ENCODE data around the gene ATF6B.

The ATF6B gene

GRCh38 chr6:32118782-32119628 is 9.0 kb downstream of the ATF6B start:
- WGBS (ENCODE audit: extremely low coverage, insufficient coverage, insufficient read length): no CpG with 5 or more reads among the region's 17 CpGs
- Histone ChIP-seq H3K9me3 (ENCODE audit: insufficient read depth, low read depth, low read length) (no peaks in the 10 kb centered on the region), H2BK5ac (ENCODE audit: low read depth, low read length, poor library complexity) (no peak overlapping the region)

GRCh38 chr6:32117461-32117860 is 10.6 kb downstream of the ATF6B start:
- no peaks in the 10 kb centered on the region for H3K9me3 ChIP-seq (ENCODE audit: insufficient read depth, low read depth, low read length)
- no peak overlapping the region for H2AK5ac ChIP-seq (ENCODE audit: low read length)
- no peaks in the 10 kb centered on the region for H3K79me2 ChIP-seq (ENCODE audit: control insufficient read depth, insufficient read depth, low read length, poor library complexity)
- H3K27ac ChIP-seq (ENCODE audit: low read depth, low read length): no peak overlapping the region
- WGBS (ENCODE audit: extremely low coverage, insufficient coverage, insufficient read length): no CpG with 5 or more reads among the region's 9 CpGs
- no peak overlapping the region for H3K18ac ChIP-seq (ENCODE audit: low read length)
- no peak for DNase-seq
- H4K8ac ChIP-seq (ENCODE audit: low read depth, low read length): no peak overlapping the region
- no peak overlapping the region for H2BK12ac ChIP-seq (ENCODE audit: low read length)
- H3K4me3 ChIP-seq (ENCODE audit: low read depth, low read length): no peak overlapping the region
- H3K27me3 ChIP-seq (ENCODE audit: insufficient read depth, low read length): no peaks in the 10 kb centered on the region
- no peak overlapping the region for H3K4ac ChIP-seq (ENCODE audit: low read depth, low read length)
- no peak overlapping the region for H3K9ac ChIP-seq (ENCODE audit: low read length)
- H3K36me3 ChIP-seq (ENCODE audit: control insufficient read depth in 1 of 2, insufficient read depth in 2 of 2, low read length in 2 of 2): peaks cover 48 to 51% of the 10 kb centered on the region in 2 experiments
- H4K91ac ChIP-seq (ENCODE audit: low read depth, low read length): no peak overlapping the region
- peaks cover 4 to 7% of the 10 kb centered on the region in 2 experiments for H3K4me1 ChIP-seq (ENCODE audit: control insufficient read depth in 1 of 2, insufficient read depth in 2 of 2, low read length in 2 of 2)
- no peak overlapping the region for H2BK120ac ChIP-seq (ENCODE audit: insufficient read depth, low read length, poor library complexity)
- H3K79me1 ChIP-seq (ENCODE audit: low read length): no peaks in the 10 kb centered on the region
- no peak overlapping the region for H2AFZ ChIP-seq (ENCODE audit: insufficient read depth, low read length, poor library complexity)
- H3K14ac ChIP-seq (ENCODE audit: low read length): no peak overlapping the region
- H4K12ac ChIP-seq (ENCODE audit: low read depth, low read length): no peak overlapping the region
- no peak overlapping the region for H3K23ac ChIP-seq (ENCODE audit: low read length)
- no peak overlapping the region for H2BK5ac ChIP-seq (ENCODE audit: low read depth, low read length, poor library complexity)
- H3K4me2 ChIP-seq (ENCODE audit: low read length): no peak overlapping the region

More at GRCh38 chr6:32118782-32119628, 9.0 kb downstream of the ATF6B start:
- H3K4me3 ChIP-seq (ENCODE audit: low read depth, low read length): no peak overlapping the region
- H3K9ac ChIP-seq (ENCODE audit: low read length): no peak overlapping the region
- H3K4me2 ChIP-seq (ENCODE audit: low read length): no peak overlapping the region
- H3K27me3 ChIP-seq (ENCODE audit: insufficient read depth, low read length): no peaks in the 10 kb centered on the region
- H4K12ac ChIP-seq (ENCODE audit: low read depth, low read length): no peak overlapping the region
- no peak overlapping the region for H3K18ac ChIP-seq (ENCODE audit: low read length)
- H3K36me3 ChIP-seq (ENCODE audit: control insufficient read depth in 1 of 2, insufficient read depth in 2 of 2, low read length in 2 of 2): peaks cover 50 to 57% of the 10 kb centered on the region in 2 experiments
- H3K79me2 ChIP-seq (ENCODE audit: control insufficient read depth, insufficient read depth, low read length, poor library complexity): no peaks in the 10 kb centered on the region
- no peak overlapping the region for H3K4ac ChIP-seq (ENCODE audit: low read depth, low read length)
- H3K23ac ChIP-seq (ENCODE audit: low read length): no peak overlapping the region
- H3K27ac ChIP-seq (ENCODE audit: low read depth, low read length): no peak overlapping the region
- no peak overlapping the region for H2AFZ ChIP-seq (ENCODE audit: insufficient read depth, low read length, poor library complexity)
- H4K91ac ChIP-seq (ENCODE audit: low read depth, low read length): no peak overlapping the region
- no peak overlapping the region for H2AK5ac ChIP-seq (ENCODE audit: low read length)
- H3K4me1 ChIP-seq (ENCODE audit: control insufficient read depth in 1 of 2, insufficient read depth in 2 of 2, low read length in 2 of 2): peaks cover 3 to 6% of the 10 kb centered on the region in 2 experiments
- no peak overlapping the region for H4K8ac ChIP-seq (ENCODE audit: low read depth, low read length)
- no peak overlapping the region for H3K14ac ChIP-seq (ENCODE audit: low read length)
- no peak overlapping the region for H2BK120ac ChIP-seq (ENCODE audit: insufficient read depth, low read length, poor library complexity)
- no peaks in the 10 kb centered on the region for H3K79me1 ChIP-seq (ENCODE audit: low read length)
- H2BK12ac ChIP-seq (ENCODE audit: low read length): no peak overlapping the region
- peak; percentile 80 to 86 for DNase-seq

GRCh38 chr6:32116674-32117073 is 11.4 kb downstream of the ATF6B start:
- no CpG with 5 or more reads among the region's 7 CpGs for WGBS (ENCODE audit: extremely low coverage, insufficient coverage, insufficient read length)
- no peaks in the 10 kb centered on the region for H3K79me1 ChIP-seq (ENCODE audit: low read length)
- no peak overlapping the region for H3K23ac ChIP-seq (ENCODE audit: low read length)
- no peak for DNase-seq
- H3K36me3 ChIP-seq (ENCODE audit: control insufficient read depth in 1 of 2, insufficient read depth in 2 of 2, low read length in 2 of 2): peaks cover 46 to 47% of the 10 kb centered on the region in 2 experiments
- H2BK12ac ChIP-seq (ENCODE audit: low read length): no peak overlapping the region
- H3K9ac ChIP-seq (ENCODE audit: low read length): no peak overlapping the region
- no peaks in the 10 kb centered on the region for H3K9me3 ChIP-seq (ENCODE audit: insufficient read depth, low read depth, low read length)
- no peak overlapping the region for H2AFZ ChIP-seq (ENCODE audit: insufficient read depth, low read length, poor library complexity)
- H3K27ac ChIP-seq (ENCODE audit: low read depth, low read length): no peak overlapping the region
- H3K4me2 ChIP-seq (ENCODE audit: low read length): no peak overlapping the region
- H2AK5ac ChIP-seq (ENCODE audit: low read length): no peak overlapping the region
- H3K27me3 ChIP-seq (ENCODE audit: insufficient read depth, low read length): no peaks in the 10 kb centered on the region
- H4K12ac ChIP-seq (ENCODE audit: low read depth, low read length): no peak overlapping the region
- no peak overlapping the region for H3K14ac ChIP-seq (ENCODE audit: low read length)
- H3K79me2 ChIP-seq (ENCODE audit: control insufficient read depth, insufficient read depth, low read length, poor library complexity): no peaks in the 10 kb centered on the region
- H4K8ac ChIP-seq (ENCODE audit: low read depth, low read length): no peak overlapping the region
- peaks cover 4 to 7% of the 10 kb centered on the region in 2 experiments for H3K4me1 ChIP-seq (ENCODE audit: control insufficient read depth in 1 of 2, insufficient read depth in 2 of 2, low read length in 2 of 2)
- H3K4ac ChIP-seq (ENCODE audit: low read depth, low read length): no peak overlapping the region
- H3K4me3 ChIP-seq (ENCODE audit: low read depth, low read length): no peak overlapping the region
- no peak overlapping the region for H2BK5ac ChIP-seq (ENCODE audit: low read depth, low read length, poor library complexity)
- no peak overlapping the region for H4K91ac ChIP-seq (ENCODE audit: low read depth, low read length)
- H3K18ac ChIP-seq (ENCODE audit: low read length): no peak overlapping the region
- H2BK120ac ChIP-seq (ENCODE audit: insufficient read depth, low read length, poor library complexity): no peak overlapping the region

- no peaks in the 10 kb centered on the region for H3K79me2 ChIP-seq (ENCODE audit: control insufficient read depth, insufficient read depth, low read length, poor library complexity)
Observed at GRCh38 chr6:32115623-32116022, 12.4 kb downstream of the ATF6B start.

More at GRCh38 chr6:32115623-32116022, 12.4 kb downstream of the ATF6B start:
- Histone ChIP-seq H3K27ac (ENCODE audit: low read depth, low read length) (no peak overlapping the region), H3K4me2 (ENCODE audit: low read length) (no peak overlapping the region), H2AFZ (ENCODE audit: insufficient read depth, low read length, poor library complexity) (no peak overlapping the region), H3K9ac (ENCODE audit: low read length) (no peak overlapping the region), H3K27me3 (ENCODE audit: insufficient read depth, low read length) (no peaks in the 10 kb centered on the region), H2BK12ac (ENCODE audit: low read length) (no peak overlapping the region), H3K14ac (ENCODE audit: low read length) (no peak overlapping the region), H3K79me1 (ENCODE audit: low read length) (no peaks in the 10 kb centered on the region), H3K18ac (ENCODE audit: low read length) (no peak overlapping the region), H2AK5ac (ENCODE audit: low read length) (no peak overlapping the region), H4K12ac (ENCODE audit: low read depth, low read length) (no peak overlapping the region), H3K9me3 (ENCODE audit: insufficient read depth, low read depth, low read length) (peaks cover under 1% of the 10 kb centered on the region), H2BK120ac (ENCODE audit: insufficient read depth, low read length, poor library complexity) (no peak overlapping the region), H3K4me3 (ENCODE audit: low read depth, low read length) (no peak overlapping the region), H3K36me3 (ENCODE audit: control insufficient read depth in 1 of 2, insufficient read depth in 2 of 2, low read length in 2 of 2) (peaks cover 40 to 41% of the 10 kb centered on the region in 2 experiments), H3K4ac (ENCODE audit: low read depth, low read length) (no peak overlapping the region), H4K91ac (ENCODE audit: low read depth, low read length) (no peak overlapping the region), H3K4me1 (ENCODE audit: control insufficient read depth in 1 of 2, insufficient read depth in 2 of 2, low read length in 2 of 2) (peaks cover 4 to 7% of the 10 kb centered on the region in 2 experiments), H4K8ac (ENCODE audit: low read depth, low read length) (no peak overlapping the region), H3K23ac (ENCODE audit: low read length) (no peak overlapping the region), H2BK5ac (ENCODE audit: low read depth, low read length, poor library complexity) (no peak overlapping the region)
- WGBS (ENCODE audit: extremely low coverage, insufficient coverage, insufficient read length): no CpG with 5 or more reads among the region's 6 CpGs
- no peak for DNase-seq
